Tibial nerve (tissue), 4 donors: ENCODE results near the gene LRP3. TPM values are rescaled to one million over a fixed set of nuclear protein-coding genes. Genes with fewer than 3 reads are reported as not detected.

Experiments used
- DNase-seq, 2 donors: peaks; one replicate each; pipeline ENCODE4 v3.0.0-alpha.2; 2019; ENCODE audit warnings: low spot score in 2 of 2
- H3K27ac ChIP-seq, 4 donors: fragments of 200-600 bp; sonication (generic) in 3 of 4; one replicate each; pipeline ENCODE4 v1.5.1; 2017 to 2019; ENCODE audit warnings: mild to moderate bottlenecking in 1 of 4
- H3K27me3 ChIP-seq, 2 donors: fragments of 200-600 bp; sonication (generic) in 1 of 2; one replicate each; pipeline versions ENCODE4 v1.5.1 to v1.6.0; 2017 to 2019
- H3K36me3 ChIP-seq, 3 donors: fragments of 200-600 bp; sonication (generic); one replicate each; pipeline ENCODE4 v1.5.1; 2018 to 2019
- H3K4me1 ChIP-seq, 4 donors: fragments of 200-600 bp; sonication (generic) in 3 of 4; one replicate each; pipeline ENCODE4 v1.5.1; 2017 to 2019
- H3K4me3 ChIP-seq, 4 donors: fragments of 200-600 bp; sonication (generic) in 3 of 4; one replicate each; pipeline ENCODE4 v1.5.1; 2017 to 2019; ENCODE audit warnings: mild to moderate bottlenecking in 1 of 4, moderate library complexity in 1 of 4
- H3K9me3 ChIP-seq, 4 donors: fragments of 200-600 bp; sonication (generic) in 3 of 4; one replicate each; pipeline ENCODE4 v1.5.1; 2017 to 2019
- CTCF ChIP-seq, 5 experiments: fragments of 200-600 bp in 3 of 5; fragments of 450-650 bp in 2 of 5; sonication (generic) in 3 of 5; IDR thresholded peaks; one replicate each; pipeline ENCODE4 v1.5.1; 2016 to 2019; ENCODE audit warnings: antibody characterized with exemption in 5 of 5, mild to moderate bottlenecking in 3 of 5, moderate library complexity in 2 of 5
- EP300 ChIP-seq, 2 donors: sonication (generic); formaldehyde crosslinking; IDR thresholded peaks; one replicate each; pipeline ENCODE4 v1.6.1; 2017; ENCODE audit warnings: antibody characterized with exemption in 2 of 2, mild to moderate bottlenecking in 1 of 2
- POLR2A ChIP-seq, 2 donors: fragments of 450-650 bp; IDR thresholded peaks; one replicate each; pipeline ENCODE4 v1.6.1; 2017; ENCODE audit warnings: antibody characterized with exemption in 2 of 2, mild to moderate bottlenecking in 2 of 2, moderate library complexity in 2 of 2
- WGBS, 2 donors: methylation state at CpG; one replicate each; pipeline ENCODE4 v1.1.5; 2018; 5-methylcytosine and 5-hydroxymethylcytosine counted together
- total RNA-seq, 4 donors: library from RNA; depleted of rRNA; stranded (reverse); fragments of >200 nt; gene quantifications; one replicate each; pipeline ENCODE4 v1.1.0, GENCODE V29; 2016

LRP3 gene
- total RNA-seq, 4 donors from 2014 or later: 19.0 to 39.0 (median 30.2) TPM

DNA sequence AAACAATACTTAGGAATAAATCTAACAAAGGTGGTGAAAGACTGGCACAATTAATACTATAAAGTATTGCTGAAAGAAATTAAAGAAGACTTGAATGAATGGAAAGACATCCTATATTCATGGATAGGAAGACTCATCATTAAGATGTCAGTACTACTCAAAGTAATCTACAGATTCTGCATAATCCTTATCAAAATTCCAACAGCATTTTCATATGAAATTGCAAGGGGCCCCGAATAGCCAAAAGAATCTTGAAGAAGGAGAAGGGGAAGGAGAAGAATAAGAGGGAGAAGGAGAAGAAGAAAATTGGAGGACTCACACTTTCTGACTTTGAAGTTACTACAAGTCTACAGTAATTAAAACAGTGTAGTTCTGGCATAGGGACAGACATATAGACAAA lies 25.6 kb upstream of the LRP3 start:
- peaks cover 0 to 10% (median 0%) of the 10 kb centered on the region in 4 donors for H3K9me3 ChIP-seq
- TF ChIP-seq POLR2A (IDR thresholded peaks at IDR 0.05): no peak
- TF ChIP-seq EP300 (IDR thresholded peaks at IDR 0.05): no peak
- TF ChIP-seq CTCF (IDR thresholded peaks at IDR 0.05): no peak
- H3K27me3 ChIP-seq: no peaks in the 10 kb centered on the region
- no peaks in the 10 kb centered on the region for H3K36me3 ChIP-seq
- 90 to 97% methylated on average over 1 of the region's 1 CpG for WGBS, 2 donors
- no peak overlapping the region for H3K4me3 ChIP-seq
- no peaks in the 10 kb centered on the region for H3K4me1 ChIP-seq
- no peak overlapping the region for H3K27ac ChIP-seq
- no peak for DNase-seq

DNA sequence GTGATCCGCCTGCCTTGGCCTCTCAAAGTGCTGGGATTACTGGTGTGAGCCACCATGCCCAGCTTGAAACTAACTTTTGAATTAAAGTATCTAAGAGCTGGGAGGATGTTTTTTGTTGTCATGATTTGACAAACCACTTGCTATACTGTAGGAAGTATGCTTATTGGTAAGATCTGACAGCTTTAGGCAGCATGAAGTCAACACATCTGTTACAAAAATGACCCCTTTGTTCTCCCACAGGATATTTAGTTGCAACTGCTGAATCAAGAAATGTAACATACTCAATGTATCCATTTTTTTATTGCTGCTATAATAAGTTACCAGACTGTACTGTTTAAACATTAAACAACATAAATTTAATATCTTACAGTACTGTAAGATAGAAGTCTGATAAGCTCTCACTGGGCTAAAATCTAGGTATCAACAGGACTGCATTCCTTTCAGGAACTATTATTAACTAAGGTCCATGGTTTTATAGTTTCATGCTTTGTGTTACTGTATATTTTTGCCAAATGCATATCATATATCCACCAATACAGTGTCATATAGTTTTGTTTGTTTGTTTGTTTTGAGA lies 22.8 kb upstream of the LRP3 start:
- peaks cover 0 to 10% (median 0%) of the 10 kb centered on the region in 4 donors for H3K9me3 ChIP-seq
- peaks cover 0 to 12% (median 9%) of the 10 kb centered on the region in 4 donors for H3K4me1 ChIP-seq
- 83 to 93% methylated on average over 1 of the region's 1 CpG for WGBS, 2 donors
- DNase-seq: no peak
- H3K36me3 ChIP-seq: no peaks in the 10 kb centered on the region
- H3K27ac ChIP-seq: no peak overlapping the region
- no peaks in the 10 kb centered on the region for H3K27me3 ChIP-seq
- TF ChIP-seq EP300 (IDR thresholded peaks at IDR 0.05) (no peak), CTCF (IDR thresholded peaks at IDR 0.05) (no peak), POLR2A (IDR thresholded peaks at IDR 0.05) (no peak)
- no peak overlapping the region for H3K4me3 ChIP-seq

GRCh38 chr19:33171916-33172359 lies 22.2 kb upstream of the LRP3 start:
- WGBS, 2 donors: 82 to 89% methylated on average over 6 of the region's 6 CpGs
- no peak for TF ChIP-seq POLR2A (IDR thresholded peaks at IDR 0.05)
- TF ChIP-seq CTCF (IDR thresholded peaks at IDR 0.05): no peak
- no peak for TF ChIP-seq EP300 (IDR thresholded peaks at IDR 0.05)

GRCh38 chr19:33174186-33174585 lies 19.9 kb upstream of the LRP3 start:
- Histone ChIP-seq H3K36me3 (no peaks in the 10 kb centered on the region), H3K9me3 (no peaks in the 10 kb centered on the region), H3K27ac (no peak overlapping the region), H3K27me3 (no peaks in the 10 kb centered on the region), H3K4me1 (peaks cover 0 to 22% (median 16%) of the 10 kb centered on the region in 4 donors), H3K4me3 (no peak overlapping the region)
- TF ChIP-seq CTCF (IDR thresholded peaks at IDR 0.05) (no peak), EP300 (IDR thresholded peaks at IDR 0.05) (no peak), POLR2A (IDR thresholded peaks at IDR 0.05) (no peak)
- 63 to 79% methylated on average over 2 to 5 of the region's 5 CpGs for WGBS, 2 donors
- DNase-seq: no peak

More at GRCh38 chr19:33171916-33172359, 22.2 kb upstream of the LRP3 start:
- no peak for DNase-seq
- no peak overlapping the region for H3K4me3 ChIP-seq
- peaks cover 0 to 12% (median 9%) of the 10 kb centered on the region in 4 donors for H3K4me1 ChIP-seq
- peaks cover 0 to 10% (median 0%) of the 10 kb centered on the region in 4 donors for H3K9me3 ChIP-seq
- no peak overlapping the region for H3K27ac ChIP-seq
- H3K27me3 ChIP-seq: no peaks in the 10 kb centered on the region
- H3K36me3 ChIP-seq: no peaks in the 10 kb centered on the region

DNA sequence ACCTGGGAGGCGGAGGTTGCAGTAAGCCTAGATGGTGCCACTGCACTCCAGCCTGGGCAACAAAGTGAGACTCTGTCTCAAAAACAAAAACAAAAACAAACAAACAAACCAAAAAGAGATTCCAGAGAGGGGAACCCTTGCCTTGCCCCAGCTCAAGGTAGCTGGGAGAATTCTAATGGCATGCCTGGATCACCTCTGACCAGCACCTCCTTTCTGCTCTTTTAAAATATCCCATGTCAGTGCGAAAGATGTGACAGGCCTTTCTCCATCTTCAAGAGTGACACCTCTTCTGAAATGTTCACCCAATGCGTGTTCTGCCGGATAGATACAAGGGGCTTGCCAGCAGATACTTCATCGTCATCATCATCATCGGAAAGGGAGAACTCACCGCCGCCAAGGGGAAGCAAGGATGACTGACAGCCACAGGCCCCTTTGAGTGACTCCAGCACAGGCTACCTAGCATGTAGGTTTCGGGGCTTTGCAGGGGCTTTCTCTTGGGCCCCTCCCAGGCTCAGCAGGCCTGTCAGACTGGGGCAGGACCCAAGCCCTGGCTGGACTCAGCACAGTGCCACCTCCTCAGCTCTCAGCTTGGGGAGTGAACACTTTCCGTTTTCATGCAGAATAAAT lies 18.9 kb upstream of the LRP3 start:
- TF ChIP-seq CTCF (IDR thresholded peaks at IDR 0.05): no peak
- no peak for TF ChIP-seq POLR2A (IDR thresholded peaks at IDR 0.05)
- no peak for TF ChIP-seq EP300 (IDR thresholded peaks at IDR 0.05)
- Histone ChIP-seq H3K36me3 (no peaks in the 10 kb centered on the region), H3K4me3 (no peak overlapping the region), H3K27me3 (no peaks in the 10 kb centered on the region), H3K27ac (no peak overlapping the region), H3K9me3 (no peaks in the 10 kb centered on the region), H3K4me1 (peaks cover 0 to 22% (median 16%) of the 10 kb centered on the region in 4 donors)
- DNase-seq: no peak
- WGBS, 2 donors: 93 to 96% methylated on average over 10 of the region's 10 CpGs
